Head of caudate nucleus (tissue), 42 donors: Measurements from ENCODE around the gene DPM2.

Experiments used
- DNase-seq, 42 donors: peaks; one replicate each; pipeline versions ENCODE4 v3.0.0 to v3.0.0-alpha.2; 2020 to 2021; ENCODE audit warnings: mixed read lengths in 7 of 42
- intact Hi-C: fragments of 100-400 bp; cut with DNase I; formaldehyde crosslinking; loops from one replicate; pipeline ENCODE4 v1.15.0; 2022

The DPM2 gene

GRCh38 chr9:127927988-127928675 lies 9.5 kb downstream of the DPM2 start:
- DNase-seq: no peak
- intact Hi-C loops: loop anchor here (10.0 kb wide), 1 partner anchor 423 kb away; no protein-coding TSS in a partner anchor

GRCh38 chr9:127927201-127927987 lies 10.3 kb downstream of the DPM2 start:
- intact Hi-C loops: loop anchor here (10.0 kb wide), 1 partner anchor 423 kb away; no protein-coding TSS in a partner anchor
- DNase-seq: no peak

GRCh38 chr9:127926906-127927200 lies 10.8 kb downstream of the DPM2 start:
- intact Hi-C loops: loop anchor here (10.0 kb wide), 1 partner anchor 422 kb away; no protein-coding TSS in a partner anchor

GRCh38 chr9:127925959-127926905 lies 11.4 kb downstream of the DPM2 start:
- intact Hi-C loops: loop anchor here (10.0 kb wide), 1 partner anchor 421 kb away; no protein-coding TSS in a partner anchor
- DNase-seq: no peak

More at GRCh38 chr9:127926906-127927200, 10.8 kb downstream of the DPM2 start:
- DNase-seq: no peak

GRCh38 chr9:127924736-127925444 lies 12.8 kb downstream of the DPM2 start:
- intact Hi-C loops: loop anchor here (10.0 kb wide), 1 partner anchor 420 kb away; no protein-coding TSS in a partner anchor
- DNase-seq: no peak

- intact Hi-C loops: loop anchor here (10.0 kb wide), 1 partner anchor 419 kb away; no protein-coding TSS in a partner anchor
- no peak for DNase-seq
Observed at GRCh38 chr9:127923771-127924170, 13.9 kb downstream of the DPM2 start.

- intact Hi-C loops: loop anchor here (10.0 kb wide), 1 partner anchor 418 kb away; no protein-coding TSS in a partner anchor
- DNase-seq: no peak
Observed at GRCh38 chr9:127923046-127923445, 14.6 kb downstream of the DPM2 start.

- intact Hi-C loops: loop anchor here (10.0 kb wide), 1 partner anchor 417 kb away; no protein-coding TSS in a partner anchor
- peak; percentile 55 to 92 (median 78) for DNase-seq
Observed at GRCh38 chr9:127921557-127922120, 16.0 kb downstream of the DPM2 start.

GRCh38 chr9:127920794-127921193 lies 16.9 kb downstream of the DPM2 start:
- DNase-seq: no peak
- intact Hi-C loops: loop anchor here (10.0 kb wide), 1 partner anchor 416 kb away; no protein-coding TSS in a partner anchor

GRCh38 chr9:127919253-127919815 lies 18.3 kb downstream of the DPM2 start:
- intact Hi-C loops: loop anchor here (5.0 to 10.0 kb wide), 4 partner anchors 47 to 327 kb away; partner anchors contain the start of genes CDK9 and TOR2A
- peak in 39 of 42 donors; percentile 49 to 94 (median 76) for DNase-seq

GRCh38 chr9:127918183-127919107 lies 19.2 kb downstream of the DPM2 start:
- DNase-seq: peak in 1 of 42 donors; percentile 56
- intact Hi-C loops: loop anchor here (5.0 to 10.0 kb wide), 4 partner anchors 46 to 326 kb away; partner anchors contain the start of genes CDK9 and TOR2A

GRCh38 chr9:127917603-127918002 lies 20.1 kb downstream of the DPM2 start:
- peak in 1 of 42 donors; percentile 49 for DNase-seq
- intact Hi-C loops: loop anchor here (5.0 to 10.0 kb wide), 4 partner anchors 45 to 325 kb away; partner anchors contain the start of genes CDK9 and TOR2A

- intact Hi-C loops: loop anchor here (5.0 to 10.0 kb wide), 4 partner anchors 45 to 325 kb away; partner anchors contain the start of genes CDK9 and TOR2A
- peak; percentile 88 to 98 (median 96) for DNase-seq
Observed at GRCh38 chr9:127916720-127917581, 20.7 kb downstream of the DPM2 start, which contains the start of gene ST6GALNAC4. TSS of gene ST6GALNAC4 (minus strand) at chr9:127917041. CDS start at chr9:127916419, 622 bp downstream.

GRCh38 chr9:127915801-127916719 lies 21.6 kb downstream of the DPM2 start:
- intact Hi-C loops: loop anchor here (5.0 to 10.0 kb wide), 4 partner anchors 44 to 324 kb away; partner anchors contain the start of genes CDK9 and TOR2A

More at GRCh38 chr9:127915801-127916719, 21.6 kb downstream of the DPM2 start:
- DNase-seq: peak in 8 of 42 donors; percentile 15 to 47 (median 36)
